Measurements from ENCODE around the gene C10orf90. TPM values are rescaled to one million over a fixed set of nuclear protein-coding genes. Genes with fewer than 3 reads are reported as not detected.

The C10orf90 gene
- polyA plus RNA-seq, 3 donors = not detected

DNA sequence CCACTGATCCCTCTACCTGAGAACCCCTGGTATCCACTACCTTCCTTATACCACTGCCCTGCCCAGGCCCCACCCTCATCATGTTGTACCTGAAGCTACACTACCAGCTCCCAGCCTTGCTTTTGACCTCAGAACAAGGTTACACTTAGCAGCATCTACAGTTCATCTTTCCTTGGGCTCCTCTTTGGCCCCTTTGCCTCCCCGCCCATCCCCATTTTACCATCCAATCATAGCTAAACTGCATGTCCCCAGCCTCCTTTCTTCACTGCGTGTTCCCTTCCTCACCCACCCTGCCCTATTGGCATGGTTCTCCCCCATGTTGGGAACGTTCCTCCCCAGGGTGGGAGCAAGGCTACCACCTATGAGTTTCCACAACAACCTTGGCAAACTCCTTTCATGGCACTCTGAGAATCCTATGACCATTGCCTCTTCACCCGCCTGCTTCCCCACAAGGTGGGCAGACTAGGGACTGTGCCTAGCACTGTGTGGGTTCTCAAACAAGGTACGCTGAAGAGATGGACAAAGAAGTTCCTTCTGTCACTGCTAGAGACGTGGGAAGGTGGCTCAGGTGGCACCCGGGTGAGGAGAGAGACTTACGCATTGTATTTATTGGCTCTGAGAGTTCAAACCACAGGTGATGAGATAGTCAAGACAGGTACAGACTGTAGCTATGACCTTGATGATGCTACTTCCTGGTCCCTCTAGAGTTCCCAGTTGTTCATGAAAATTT, 215.3 kb downstream of the C10orf90 start:
- H3K9me3 ChIP-seq (replicated peaks in 1 of 2; ENCODE audit: control insufficient read depth in 1 of 2, insufficient read depth in 1 of 2, low read length in 2 of 2) = no peaks in the 10 kb centered on the region
- no peak for DNase-seq
- TF ChIP-seq, protein P1, sequence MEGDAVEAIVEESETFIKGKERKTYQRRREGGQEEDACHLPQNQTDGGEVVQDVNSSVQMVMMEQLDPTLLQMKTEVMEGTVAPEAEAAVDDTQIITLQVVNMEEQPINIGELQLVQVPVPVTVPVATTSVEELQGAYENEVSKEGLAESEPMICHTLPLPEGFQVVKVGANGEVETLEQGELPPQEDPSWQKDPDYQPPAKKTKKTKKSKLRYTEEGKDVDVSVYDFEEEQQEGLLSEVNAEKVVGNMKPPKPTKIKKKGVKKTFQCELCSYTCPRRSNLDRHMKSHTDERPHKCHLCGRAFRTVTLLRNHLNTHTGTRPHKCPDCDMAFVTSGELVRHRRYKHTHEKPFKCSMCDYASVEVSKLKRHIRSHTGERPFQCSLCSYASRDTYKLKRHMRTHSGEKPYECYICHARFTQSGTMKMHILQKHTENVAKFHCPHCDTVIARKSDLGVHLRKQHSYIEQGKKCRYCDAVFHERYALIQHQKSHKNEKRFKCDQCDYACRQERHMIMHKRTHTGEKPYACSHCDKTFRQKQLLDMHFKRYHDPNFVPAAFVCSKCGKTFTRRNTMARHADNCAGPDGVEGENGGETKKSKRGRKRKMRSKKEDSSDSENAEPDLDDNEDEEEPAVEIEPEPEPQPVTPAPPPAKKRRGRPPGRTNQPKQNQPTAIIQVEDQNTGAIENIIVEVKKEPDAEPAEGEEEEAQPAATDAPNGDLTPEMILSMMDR (IDR thresholded peaks at IDR 0.05) = no peak
- Mint-ChIP-seq H3K27ac (peak overlapping the region in 1 of 7 donors; percentile 4), H3K4me3 (no peak overlapping the region), H3K36me3 (no peaks in the 10 kb centered on the region), H3K9me3 (peaks cover 0 to 3% (median 0%) of the 10 kb centered on the region in 7 donors), H3K27me3 (ENCODE audit: low read depth in 3 of 3) (peaks cover 1 to 3% (median 3%) of the 10 kb centered on the region in 3 donors), H3K4me1 (no peaks in the 10 kb centered on the region)
- H3K79me2 ChIP-seq (ENCODE audit: insufficient read depth, low read length) = no peaks in the 10 kb centered on the region
- H3K27ac ChIP-seq (ENCODE audit: low read depth in 1 of 2, low read length in 2 of 2) = no peak overlapping the region
- no peaks in the 10 kb centered on the region for H4K20me1 ChIP-seq (ENCODE audit: insufficient read depth, low read length)
- no peak overlapping the region for H3K9ac ChIP-seq (ENCODE audit: insufficient read depth, low read length, poor library complexity, severe bottlenecking)
- no peaks in the 10 kb centered on the region for H3K36me3 ChIP-seq (replicated peaks in 1 of 2; ENCODE audit: control insufficient read depth in 1 of 2, insufficient read depth in 2 of 2, low read length in 2 of 2)
- no peaks in the 10 kb centered on the region for H3K27me3 ChIP-seq (ENCODE audit: control insufficient read depth in 2 of 2, insufficient read depth in 2 of 2, low read length in 2 of 2)
- H3K4me1 ChIP-seq (ENCODE audit: control insufficient read depth in 1 of 2, insufficient read depth in 2 of 2, low read length in 2 of 2) = no peaks in the 10 kb centered on the region
- intact Hi-C loops (cut with micrococcal nuclease) = no loop called here
- WGBS (ENCODE audit: insufficient coverage) = 95% methylated on average over 8 of the region's 8 CpGs
- no peak overlapping the region for H3K4me2 ChIP-seq (replicated peaks; ENCODE audit: extremely low read depth, low read length, poor library complexity, severe bottlenecking)
- H2AFZ ChIP-seq (ENCODE audit: insufficient read depth, low read depth, low read length, poor library complexity, severe bottlenecking) = no peak overlapping the region
- H3K4me3 ChIP-seq (replicated peaks in 1 of 3; ENCODE audit: low read depth in 2 of 3, low read length in 3 of 3) = no peak overlapping the region

DNA sequence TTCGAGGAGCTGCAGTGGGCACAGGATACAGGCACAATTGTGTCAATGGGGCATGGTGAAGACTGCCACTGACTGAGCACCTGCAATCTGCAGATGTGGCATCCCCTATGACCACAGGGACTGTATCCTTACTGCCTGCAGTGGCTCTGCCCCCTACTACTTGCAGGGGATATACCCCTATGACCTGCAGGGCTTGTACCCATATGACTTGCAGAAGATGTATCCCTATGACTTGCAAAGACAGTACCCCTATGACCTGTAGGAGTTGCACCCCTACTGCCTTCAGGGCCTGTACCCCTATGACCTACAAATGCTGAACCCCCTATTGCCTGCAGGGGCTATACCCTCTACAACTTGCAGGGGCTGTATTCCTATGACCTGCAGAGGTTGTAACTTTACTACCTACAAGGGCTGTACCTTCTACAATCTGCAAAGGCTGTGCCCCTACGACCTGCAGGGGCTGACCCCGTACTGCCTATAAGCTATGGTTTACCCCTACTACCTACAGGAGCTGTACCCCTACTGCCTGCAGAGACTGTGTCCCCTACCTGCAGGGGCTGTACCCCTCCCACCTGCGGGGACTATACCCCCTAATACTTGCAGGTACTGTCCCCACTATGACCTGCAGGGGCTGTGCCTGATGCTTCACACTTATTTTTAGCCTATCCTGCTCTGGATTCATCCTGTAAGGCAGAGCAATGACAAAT, 216.3 kb downstream of the C10orf90 start:
- Histone ChIP-seq H3K4me1 (ENCODE audit: control insufficient read depth in 1 of 2, insufficient read depth in 2 of 2, low read length in 2 of 2) (no peaks in the 10 kb centered on the region), H3K4me3 (replicated peaks in 1 of 3; ENCODE audit: low read depth in 2 of 3, low read length in 3 of 3) (no peak overlapping the region), H3K79me2 (ENCODE audit: insufficient read depth, low read length) (no peaks in the 10 kb centered on the region), H3K9me3 (replicated peaks in 1 of 2; ENCODE audit: control insufficient read depth in 1 of 2, insufficient read depth in 1 of 2, low read length in 2 of 2) (no peaks in the 10 kb centered on the region), H2AFZ (ENCODE audit: insufficient read depth, low read depth, low read length, poor library complexity, severe bottlenecking) (no peak overlapping the region), H3K27ac (ENCODE audit: low read depth in 1 of 2, low read length in 2 of 2) (no peak overlapping the region), H3K4me2 (replicated peaks; ENCODE audit: extremely low read depth, low read length, poor library complexity, severe bottlenecking) (no peak overlapping the region), H3K36me3 (replicated peaks in 1 of 2; ENCODE audit: control insufficient read depth in 1 of 2, insufficient read depth in 2 of 2, low read length in 2 of 2) (no peaks in the 10 kb centered on the region), H3K27me3 (ENCODE audit: control insufficient read depth in 2 of 2, insufficient read depth in 2 of 2, low read length in 2 of 2) (no peaks in the 10 kb centered on the region), H3K9ac (ENCODE audit: insufficient read depth, low read length, poor library complexity, severe bottlenecking) (no peak overlapping the region), H4K20me1 (ENCODE audit: insufficient read depth, low read length) (no peaks in the 10 kb centered on the region)
- Mint-ChIP-seq H3K4me3 (no peak overlapping the region), H3K4me1 (no peaks in the 10 kb centered on the region), H3K27ac (no peak overlapping the region), H3K9me3 (peaks cover 0 to 3% (median 0%) of the 10 kb centered on the region in 7 donors), H3K27me3 (ENCODE audit: low read depth in 3 of 3) (peaks cover 1 to 3% (median 2%) of the 10 kb centered on the region in 3 donors), H3K36me3 (no peaks in the 10 kb centered on the region)
- TF ChIP-seq, protein P1 (IDR thresholded peaks at IDR 0.05) = no peak
- intact Hi-C loops (cut with micrococcal nuclease) = no loop called here
- 83% methylated on average over 4 of the region's 4 CpGs for WGBS (ENCODE audit: insufficient coverage)
- DNase-seq = no peak
